CD14-positive monocyte (primary cell): Measurements from ENCODE around the gene ACSL5. TPM values are rescaled to one million over a fixed set of nuclear protein-coding genes. Genes with fewer than 3 reads are reported as not detected.

ENCODE experiments used
- DNase-seq, 3 donors: peaks; one replicate each; pipeline ENCODE4 v3.0.0-alpha.2; 2011 to 2022
- H2AFZ ChIP-seq: 2 replicates; pipeline ENCODE4 v1.6.0; 2012; ENCODE audit warnings: mild to moderate bottlenecking, low read depth, low read length, inconsistent platforms; ENCODE audit not compliant: insufficient read depth, poor library complexity, severe bottlenecking
- H3K27ac ChIP-seq, 2 donors: 1 replicate in 1 of 2; 2 replicates in 1 of 2; pipeline ENCODE4 v1.5.1; 2012 to 2013; ENCODE audit warnings: low read length in 2 of 2, control low read depth in 1 of 2, inconsistent platforms in 1 of 2, low read depth in 1 of 2, mild to moderate bottlenecking in 1 of 2
- H3K27me3 ChIP-seq, 2 donors: one replicate each; pipeline versions ENCODE4 v1.6.0 to v1.6.1; 2011 to 2013; ENCODE audit warnings: low read length in 2 of 2; ENCODE audit not compliant: control insufficient read depth in 2 of 2, insufficient read depth in 2 of 2
- H3K36me3 ChIP-seq, 2 donors: replicated peaks in 1 of 2; 1 replicate in 1 of 2; 2 replicates in 1 of 2; pipeline versions ENCODE4 v1.5.1 to v1.6.1; 2012 to 2013; ENCODE audit warnings: low read length in 2 of 2, control low read depth in 1 of 2, inconsistent platforms in 1 of 2, mild to moderate bottlenecking in 1 of 2; ENCODE audit not compliant: insufficient read depth in 2 of 2, control insufficient read depth in 1 of 2
- H3K4me1 ChIP-seq, 2 donors: 1 replicate in 1 of 2; 2 replicates in 1 of 2; pipeline versions ENCODE4 v1.5.1 to v1.6.1; 2012 to 2013; ENCODE audit warnings: low read length in 2 of 2, control low read depth in 1 of 2, inconsistent platforms in 1 of 2, mild to moderate bottlenecking in 1 of 2, moderate library complexity in 1 of 2; ENCODE audit not compliant: insufficient read depth in 2 of 2, control insufficient read depth in 1 of 2
- H3K4me2 ChIP-seq: replicated peaks from 2 replicates; pipeline ENCODE3; 2012; ENCODE audit warnings: low read length, moderate library complexity, mild to moderate bottlenecking; ENCODE audit not compliant: poor library complexity, severe bottlenecking; ENCODE audit errors: extremely low read depth
- H3K4me3 ChIP-seq, 3 experiments: fragments of 200-600 bp in 1 of 3; sonication (generic) in 1 of 3; replicated peaks in 1 of 3; 1 replicate in 2 of 3; 2 replicates in 1 of 3; pipeline ENCODE4 v1.5.1; 2011 to 2013; ENCODE audit warnings: low read length in 3 of 3, mild to moderate bottlenecking in 3 of 3, control low read depth in 2 of 3, low read depth in 2 of 3, inconsistent platforms in 1 of 3, moderate library complexity in 1 of 3
- H3K79me2 ChIP-seq: 2 replicates; pipeline ENCODE4 v1.6.0; 2012; ENCODE audit warnings: mild to moderate bottlenecking, control low read depth, inconsistent platforms, low read length, moderate library complexity; ENCODE audit not compliant: insufficient read depth
- H3K9ac ChIP-seq: 2 replicates; pipeline ENCODE4 v1.6.0; 2017; ENCODE audit warnings: low read length, mild to moderate bottlenecking; ENCODE audit not compliant: insufficient read depth, poor library complexity, severe bottlenecking
- H3K9me3 ChIP-seq, 2 donors: replicated peaks in 1 of 2; 1 replicate in 1 of 2; 2 replicates in 1 of 2; pipeline versions ENCODE4 v1.5.1 to v1.6.1; 2012 to 2013; ENCODE audit warnings: low read length in 2 of 2, control low read depth in 1 of 2; ENCODE audit not compliant: control insufficient read depth in 1 of 2, insufficient read depth in 1 of 2
- H4K20me1 ChIP-seq: 2 replicates; pipeline ENCODE4 v1.6.0; 2012; ENCODE audit warnings: mild to moderate bottlenecking, low read length, control low read depth, moderate library complexity; ENCODE audit not compliant: insufficient read depth
- H3K27ac Mint-ChIP-seq, 7 donors: one replicate each; pipeline ENCODE4 v1.8.0; 2020; ENCODE audit warnings: mild to moderate bottlenecking in 7 of 7, mixed read lengths in 7 of 7, moderate library complexity in 6 of 7, inconsistent platforms in 2 of 7
- H3K27me3 Mint-ChIP-seq, 3 donors: one replicate each; pipeline ENCODE4 v1.8.0; 2021 to 2022; ENCODE audit warnings: low read depth in 3 of 3, mild to moderate bottlenecking in 3 of 3, mixed read lengths in 3 of 3, moderate library complexity in 3 of 3, inconsistent platforms in 1 of 3
- H3K36me3 Mint-ChIP-seq, 2 donors: one replicate each; pipeline ENCODE4 v1.8.0; 2020; ENCODE audit warnings: mixed read lengths in 2 of 2, inconsistent platforms in 1 of 2, mild to moderate bottlenecking in 1 of 2
- H3K4me1 Mint-ChIP-seq: one replicate; pipeline ENCODE4 v1.8.0; 2020; ENCODE audit warnings: mild to moderate bottlenecking, mixed read lengths
- H3K4me3 Mint-ChIP-seq, 2 donors: one replicate each; pipeline ENCODE4 v1.8.0; 2020; ENCODE audit warnings: mild to moderate bottlenecking in 2 of 2, mixed read lengths in 2 of 2, moderate library complexity in 1 of 2
- H3K9me3 Mint-ChIP-seq, 7 donors: one replicate each; pipeline ENCODE4 v1.8.0; 2020 to 2022; ENCODE audit warnings: mixed read lengths in 7 of 7, mild to moderate bottlenecking in 6 of 7, moderate library complexity in 6 of 7, inconsistent platforms in 2 of 7
- CTCF ChIP-seq: fragments of 200-600 bp; IDR thresholded peaks from one replicate; pipeline ENCODE4 v1.8.0; 2022; ENCODE audit warnings: antibody characterized with exemption, mild to moderate bottlenecking
- WGBS: methylation state at CpG from one replicate; pipeline ENCODE4 v1.1.5; 2013; ENCODE audit warnings: missing lambda C conversion rate; ENCODE audit not compliant: insufficient coverage; 5-methylcytosine and 5-hydroxymethylcytosine counted together
- intact Hi-C, 2 donors: fragments of 100-400 bp; cut with micrococcal nuclease; formaldehyde crosslinking; loops; one replicate each; pipeline versions ENCODE4 v1.15.0 to v1.15.1; 2023
- polyA plus RNA-seq, 3 donors: library from polyadenylated mRNA; depleted of rRNA in 1 of 3; unstranded in 2 of 3; stranded (reverse) in 1 of 3; fragments of 300-500 nt in 2 of 3; fragments of >200 nt in 1 of 3; fragmentation: Illumina TruSeq in 2 of 3; gene quantifications; 1 replicate in 2 of 3; 2 replicates in 1 of 3; pipeline ENCODE4 v1.2.3, GENCODE V29; 2012 to 2021

The ACSL5 gene
- polyA plus RNA-seq, 3 donors, result 27.5 to 44.4 (median 37.5) TPM

GRCh38 chr10:112393827-112394226, 19.9 kb downstream of the ACSL5 start:
- H3K4me3 ChIP-seq, result no peak overlapping the region
- intact Hi-C loops, result no loop called here
- Mint-ChIP-seq H3K9me3 (no peaks in the 10 kb centered on the region), H3K27ac (peak overlapping the region in 4 of 7 donors; percentile 10 to 67 (median 56)), H3K4me1 (peaks cover 10% of the 10 kb centered on the region), H3K36me3 (peaks cover 9% of the 10 kb centered on the region in 2 donors), H3K27me3 (no peaks in the 10 kb centered on the region), H3K4me3 (no peak overlapping the region)
- peaks cover 7% of the 10 kb centered on the region for H3K79me2 ChIP-seq
- no peak for TF ChIP-seq CTCF
- H3K27ac ChIP-seq, result peak overlapping the region in 1 of 2 donors; percentile 0
- peaks cover 3% of the 10 kb centered on the region for H4K20me1 ChIP-seq
- no CpG with 5 or more reads among the region's 2 CpGs for WGBS
- H3K36me3 ChIP-seq, result peaks cover 29 to 46% of the 10 kb centered on the region in 2 donors
- no peak overlapping the region for H3K9ac ChIP-seq
- H3K9me3 ChIP-seq, result no peaks in the 10 kb centered on the region
- H2AFZ ChIP-seq, result no peak overlapping the region
- peaks cover 10% of the 10 kb centered on the region in 2 donors for H3K4me1 ChIP-seq
- no peak for DNase-seq
- H3K4me2 ChIP-seq, result no peak overlapping the region
- no peaks in the 10 kb centered on the region for H3K27me3 ChIP-seq

- Mint-ChIP-seq H3K27ac (peak overlapping the region in 3 of 7 donors; percentile 50 to 67 (median 61)), H3K4me1 (peaks cover 4% of the 10 kb centered on the region), H3K9me3 (no peaks in the 10 kb centered on the region), H3K36me3 (peaks cover 14 to 15% of the 10 kb centered on the region in 2 donors), H3K27me3 (no peaks in the 10 kb centered on the region), H3K4me3 (no peak overlapping the region)
- Histone ChIP-seq H3K9ac (no peak overlapping the region), H3K4me1 (peaks cover 4 to 5% of the 10 kb centered on the region in 2 donors), H3K4me2 (no peak overlapping the region), H3K27me3 (no peaks in the 10 kb centered on the region), H3K79me2 (peaks cover 7% of the 10 kb centered on the region), H3K27ac (peak overlapping the region in 1 of 2 donors; percentile 0), H3K4me3 (no peak overlapping the region), H4K20me1 (no peaks in the 10 kb centered on the region), H3K9me3 (no peaks in the 10 kb centered on the region), H3K36me3 (peaks cover 35 to 53% of the 10 kb centered on the region in 2 donors), H2AFZ (no peak overlapping the region)
- intact Hi-C loops, result no loop called here
- DNase-seq, result no peak
- WGBS, result 88% methylated on average over 1 of the region's 5 CpGs
- TF ChIP-seq CTCF, result no peak
Observed at GRCh38 chr10:112394475-112394875, 20.6 kb downstream of the ACSL5 start.
